Measurements from ENCODE around the gene PDE4B. TPM values are rescaled to one million over a fixed set of nuclear protein-coding genes. Genes with fewer than 3 reads are reported as not detected.

The PDE4B gene
- total and polyA plus RNA-seq, 9 of the 15 experiments (the other 6 are each of a cell fraction or from before 2014, with no cell fraction given) = 0.09 TPM; not detected in 8

- no peak overlapping the region for H3K4me2 ChIP-seq (ENCODE audit: insufficient read depth, low read length)
- FAIRE-seq (no peak), DNase-seq (ENCODE audit: extremely low read depth in 1 of 4, low spot score in 3 of 4) (no peak), ATAC-seq (no peak)
- WGBS (ENCODE audit: insufficient coverage, low coverage, missing lambda C conversion rate) = 0% methylated on average over 5 of the region's 5 CpGs
- no peaks in the 10 kb centered on the region for H3K36me3 ChIP-seq (ENCODE audit: control insufficient read depth, insufficient read depth, low read length)
- BruUV-seq (replicated peaks) = no TSS peak
- POLR2A ChIA-PET = interaction anchor here (0.7 to 1.2 kb wide), 2 partner anchors 10 to 23 kb away, joined by 3 read pairs; no protein-coding TSS in a partner anchor
- intact Hi-C loops (cut with micrococcal nuclease) (no loop called here), in situ Hi-C loops (cut with MboI) (no loop called here)
- no peaks in the 10 kb centered on the region for H3K4me1 ChIP-seq (replicated peaks in 1 of 2; ENCODE audit: control insufficient read depth in 2 of 2, insufficient read depth in 2 of 2, low read length in 2 of 2)
- no peak overlapping the region for H3K4me3 ChIP-seq
- H3K27me3 ChIP-seq (ENCODE audit: control insufficient read depth in 2 of 2, insufficient read depth in 2 of 2, low read length in 2 of 2) = no peaks in the 10 kb centered on the region; a peak in 1 of 5 replicates
- CTCF ChIA-PET (ENCODE audit: low intra/inter-chr PET ratio) = no interaction called here
- no peaks in the 10 kb centered on the region for H3K9me1 ChIP-seq (ENCODE audit: control insufficient read depth, insufficient read depth, low read length)
- no peak overlapping the region for H3K27ac ChIP-seq (ENCODE audit: extremely low read depth, low read depth, low read length)
- no peaks in the 10 kb centered on the region for H4K20me1 ChIP-seq (replicated peaks; ENCODE audit: control insufficient read depth, insufficient read depth, low read length)
- no peak overlapping the region for H2AFZ ChIP-seq (ENCODE audit: low read depth, low read length)
- no peak overlapping the region for H3K9ac ChIP-seq (ENCODE audit: insufficient read depth in 1 of 2, low read depth in 2 of 2, low read length in 2 of 2)
- H3K79me2 ChIP-seq (ENCODE audit: control insufficient read depth, insufficient read depth, low read length) = no peaks in the 10 kb centered on the region
- H3K9me3 ChIP-seq (replicated peaks; ENCODE audit: control insufficient read depth, insufficient read depth, low read depth, low read length) = no peaks in the 10 kb centered on the region
- TF ChIP-seq ZNF584 (CRISPR knock-in tag; IDR thresholded peaks at IDR 0.05; ENCODE audit: low read depth) = no peak
- no peak for TF ChIP-seq SMARCA4 (IDR thresholded peaks at IDR 0.05)
- TF ChIP-seq U2AF1 (optimal IDR thresholded peaks at IDR 0.05; ENCODE audit: low read depth, low read length) = no peak
- TF ChIP-seq HMGXB4 (CRISPR knock-in tag; IDR thresholded peaks at IDR 0.05) = no peak
- no peak for TF ChIP-seq ZNF134 (CRISPR knock-in tag; conservative IDR thresholded peaks at IDR 0.05)
- no peak for TF ChIP-seq RAD51 (IDR thresholded peaks at IDR 0.05; ENCODE audit: borderline replicate concordance, low read depth)
- no peak for TF ChIP-seq MEF2D (tag; conservative IDR thresholded peaks at IDR 0.05; ENCODE audit: low read depth)
- no peak for TF ChIP-seq CUX1 (CRISPR knock-in tag; IDR thresholded peaks at IDR 0.05)
- TF ChIP-seq LARP7 (IDR thresholded peaks at IDR 0.05) = no peak
- no peak for TF ChIP-seq POLR2A (conservative IDR thresholded peaks at IDR 0.05)
- no peak for TF ChIP-seq ZNF133 (CRISPR knock-in tag; IDR thresholded peaks at IDR 0.05)
- TF ChIP-seq ETV1 (tag; conservative IDR thresholded peaks at IDR 0.05; ENCODE audit: low read depth) = no peak
- no peak for TF ChIP-seq SP2 (IDR thresholded peaks at IDR 0.05; ENCODE audit: extremely low read depth, low read depth, low read length, poor library complexity, severe bottlenecking)
- TF ChIP-seq ZMIZ1 (IDR thresholded peaks at IDR 0.05; ENCODE audit: low read depth in 2 of 2, low read length in 2 of 2) = no peak
Measured at GRCh38 chr1:66275601-66276023, 482.9 kb downstream of the PDE4B start.
